OCI-LY1 (cell line): ENCODE data around the gene MAP1A.

Experiments
- CTCF ChIP-seq: fragments of 200-600 bp; sonication (generic), shearing (Covaris generic); IDR thresholded peaks from 2 replicates; pipeline ENCODE4 v1.5.1; 2017; ENCODE audit warnings: mild to moderate bottlenecking, antibody characterized with exemption, low read length, moderate library complexity, mixed read lengths
- EZH2 ChIP-seq: fragments of 200-600 bp; sonication (generic), shearing (Covaris generic); IDR thresholded peaks from 2 replicates; pipeline ENCODE4 v1.8.0; 2017; ENCODE audit warnings: borderline replicate concordance, mixed run types, mild to moderate bottlenecking, antibody characterized with exemption, low read length, moderate library complexity, mixed read lengths

- no peak for TF ChIP-seq CTCF
- no peak for TF ChIP-seq EZH2
These were observed 4.0 kb downstream of the MAP1A start for GRCh38 chr15:43521419-43521818.
